Cerebellar nuclear complex (tissue), 1 donor: ENCODE data around the gene NADSYN1.

Experiments used
- DNase-seq, 2 experiments: peaks; one replicate each; lab custom pipeline; 2025; lab: John Stamatoyannopoulos, UW

The NADSYN1 gene

DNA sequence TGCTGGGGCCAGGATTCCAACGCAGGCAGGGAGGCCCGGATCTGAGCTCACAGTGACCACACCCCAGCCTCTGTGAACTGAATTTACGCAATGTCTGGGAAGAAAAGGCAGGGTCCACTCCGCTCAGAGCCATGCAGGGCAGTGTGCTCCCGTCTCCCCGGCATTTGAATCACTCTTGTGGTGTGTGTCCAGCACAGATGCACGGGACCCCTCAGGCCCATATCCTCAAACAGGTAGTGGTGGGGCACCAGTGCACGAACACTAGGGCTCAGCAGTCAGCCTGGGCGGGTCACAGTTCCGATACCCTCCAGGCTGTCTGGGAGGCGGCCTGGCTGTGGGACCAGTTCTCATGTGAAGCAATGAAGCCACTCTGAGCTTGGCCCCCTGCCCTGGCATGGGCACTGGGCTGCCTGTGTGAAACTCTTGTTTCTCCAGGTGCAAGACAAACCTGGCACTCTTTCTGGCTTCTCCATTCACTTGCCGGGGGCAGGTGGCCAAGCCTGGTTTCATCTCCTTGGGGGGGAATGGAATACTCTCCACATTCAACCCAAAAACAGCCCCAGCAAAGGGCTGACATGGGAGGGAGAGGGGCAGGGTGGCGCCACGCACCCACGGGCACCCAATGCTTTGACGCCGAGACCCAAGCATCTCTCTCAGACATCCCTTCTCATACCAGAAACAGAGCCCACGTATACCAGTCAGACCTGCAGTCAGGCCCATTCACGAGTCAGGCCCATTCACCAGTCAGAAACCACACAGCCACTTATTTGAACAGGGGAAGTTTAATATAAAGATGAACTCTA lies 19.2 kb upstream of the NADSYN1 start:
- DNase-seq, result no peak

- DNase-seq, result no peak
Observed at GRCh38 chr11:71434576-71435130, 18.4 kb upstream of the NADSYN1 start.

DNA sequence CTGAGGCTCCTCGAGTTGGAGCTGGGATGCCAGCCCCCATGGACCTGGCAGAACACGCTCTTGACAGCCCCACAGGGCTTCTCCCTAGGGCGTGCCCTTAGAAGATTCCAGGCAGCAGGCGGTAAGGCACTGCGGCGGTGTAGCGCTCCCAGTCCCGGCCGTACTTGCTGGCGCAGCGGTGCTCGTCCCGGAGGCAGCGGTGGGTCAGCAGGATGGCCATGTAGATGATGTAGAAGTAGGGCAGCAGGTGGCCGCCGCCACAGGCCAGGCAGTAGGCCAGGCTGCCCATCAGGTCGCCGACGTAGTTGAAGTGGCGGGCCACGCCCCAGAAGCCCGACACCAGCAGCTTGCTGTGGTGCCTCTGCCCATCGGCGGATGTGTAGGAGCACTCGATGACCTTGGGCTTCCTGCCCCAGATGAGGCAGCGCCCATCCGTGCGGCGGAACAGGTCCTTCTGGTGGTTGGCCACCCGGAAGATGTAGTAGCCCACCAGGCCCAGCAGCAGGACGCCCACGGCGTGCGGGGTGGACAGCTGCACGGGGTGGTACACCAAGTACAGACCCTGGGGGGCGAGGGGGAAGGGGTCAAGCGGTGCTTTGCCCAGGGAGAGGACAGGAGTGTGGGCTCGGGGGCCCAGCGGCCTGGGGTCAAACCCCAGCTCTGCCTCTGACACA lies 17.6 kb upstream of the NADSYN1 start:
- DNase-seq, result no peak

DNA sequence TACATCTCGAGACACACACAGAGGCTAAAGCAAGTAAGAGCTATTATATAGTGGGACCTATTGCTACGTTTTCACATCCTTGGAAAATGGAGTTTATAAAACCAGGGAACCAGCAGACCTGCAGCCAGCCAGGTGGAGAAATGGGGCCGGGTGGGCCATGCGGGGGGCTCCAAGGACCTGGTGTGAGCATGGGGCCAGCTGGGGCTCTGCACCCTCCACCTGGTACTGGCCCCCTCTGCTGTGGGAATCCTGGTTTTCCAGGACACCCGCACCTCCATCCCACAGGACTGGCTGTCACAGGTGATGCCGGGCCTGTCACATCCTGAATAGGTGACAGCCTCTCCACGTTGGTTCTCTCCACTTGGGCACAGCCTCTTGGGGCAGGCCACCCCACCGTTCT lies 16.1 kb upstream of the NADSYN1 start:
- DNase-seq, result no peak

DNA sequence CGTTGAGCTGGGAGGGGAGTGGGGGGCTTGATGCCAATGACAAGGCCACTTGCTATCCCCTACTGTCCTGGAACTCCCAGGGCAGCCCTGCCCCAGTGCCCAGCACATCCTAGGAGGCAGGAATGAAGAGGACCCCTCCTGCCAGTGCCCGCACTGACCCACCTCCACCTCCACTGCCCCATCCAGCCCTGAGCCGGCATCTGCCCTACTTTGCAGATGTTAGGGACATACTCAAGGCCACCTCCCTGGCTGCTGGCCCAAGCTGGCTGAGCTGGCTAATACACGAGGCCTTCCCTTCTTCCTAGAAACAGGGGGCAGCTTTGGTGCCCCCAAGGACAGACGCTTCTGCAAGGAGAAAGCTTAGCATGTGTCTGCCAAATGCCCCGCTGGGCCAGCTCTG lies 15.6 kb upstream of the NADSYN1 start:
- DNase-seq, result no peak

DNA sequence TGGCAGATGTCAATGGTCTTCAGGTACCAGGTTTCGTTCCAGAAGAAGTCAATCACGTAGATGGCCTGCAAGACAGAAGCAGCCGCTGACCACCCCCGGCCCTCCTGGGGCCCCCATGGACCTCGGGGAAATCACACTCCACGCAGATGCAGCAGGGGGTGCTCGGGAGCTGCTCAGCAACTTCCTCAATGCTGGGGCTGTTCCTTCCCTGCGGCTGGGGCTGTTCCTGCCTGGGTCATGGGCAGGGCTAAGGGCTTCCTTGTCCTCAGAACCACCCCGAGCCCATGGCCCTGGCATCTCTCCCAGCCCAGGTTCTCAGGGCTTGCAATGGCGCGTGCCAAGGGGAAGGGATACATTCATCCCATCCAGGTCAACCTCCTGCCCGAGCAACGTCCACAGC lies 15.1 kb upstream of the NADSYN1 start:
- DNase-seq, result no peak

DNA sequence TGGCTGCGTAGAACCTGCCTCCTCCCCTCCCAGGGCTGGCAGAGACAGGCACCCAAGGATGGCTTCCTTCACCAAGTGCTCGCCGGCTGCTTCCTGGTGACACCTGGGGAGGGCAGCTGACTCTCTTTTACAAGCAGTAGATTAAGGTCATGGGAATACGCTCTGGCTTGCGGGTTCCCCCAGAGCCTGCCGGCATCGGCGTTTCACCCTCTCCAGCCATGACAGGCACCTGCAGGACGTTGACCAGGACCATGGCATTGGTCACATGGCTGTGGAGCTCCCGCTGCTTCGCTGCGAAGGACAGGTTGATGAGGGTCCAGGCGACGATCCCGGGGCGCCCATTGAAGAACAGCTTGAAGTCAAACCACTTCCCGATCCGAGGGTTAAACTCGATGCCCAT lies 14.4 kb upstream of the NADSYN1 start:
- no peak for DNase-seq

DNA sequence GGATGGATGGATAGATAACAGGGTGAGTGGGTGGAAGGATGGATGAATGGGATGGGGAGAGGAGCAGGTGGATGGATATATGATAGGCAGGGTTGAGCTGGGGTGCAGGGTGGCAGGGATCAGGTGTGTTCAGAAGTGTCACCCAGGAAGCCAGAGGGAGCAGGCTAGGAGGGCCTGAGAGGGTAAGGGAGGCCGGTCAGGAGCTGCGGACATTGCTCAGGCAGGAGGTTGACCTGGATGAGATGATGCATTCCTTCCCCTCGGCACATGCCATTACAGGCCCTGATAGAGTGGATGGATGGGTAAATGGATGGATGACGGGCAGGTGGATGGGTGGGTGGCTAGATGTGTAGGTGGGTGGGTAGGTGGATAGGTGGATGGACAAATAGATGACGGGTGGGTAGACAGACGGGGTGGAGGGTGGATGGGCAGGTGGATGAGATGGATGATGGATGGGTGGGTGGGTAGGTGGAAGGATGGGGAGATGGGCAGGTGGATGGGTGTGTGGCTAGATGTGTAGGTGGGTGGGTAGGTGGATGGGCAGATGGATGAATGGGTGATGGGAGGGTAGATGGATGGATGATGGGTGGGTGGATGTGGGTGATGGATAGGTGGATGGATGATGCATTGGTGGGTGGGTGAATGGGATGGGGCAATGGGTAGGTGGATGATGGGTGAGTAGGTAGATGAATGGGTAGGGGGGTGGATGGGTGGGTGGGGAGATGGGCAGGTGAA lies 12.8 kb upstream of the NADSYN1 start:
- DNase-seq, result no peak

- DNase-seq, result no peak
Observed at GRCh38 chr11:71441251-71441650, 11.8 kb upstream of the NADSYN1 start.

- DNase-seq, result no peak
Observed at GRCh38 chr11:71442123-71442522, 10.9 kb upstream of the NADSYN1 start.

DNA sequence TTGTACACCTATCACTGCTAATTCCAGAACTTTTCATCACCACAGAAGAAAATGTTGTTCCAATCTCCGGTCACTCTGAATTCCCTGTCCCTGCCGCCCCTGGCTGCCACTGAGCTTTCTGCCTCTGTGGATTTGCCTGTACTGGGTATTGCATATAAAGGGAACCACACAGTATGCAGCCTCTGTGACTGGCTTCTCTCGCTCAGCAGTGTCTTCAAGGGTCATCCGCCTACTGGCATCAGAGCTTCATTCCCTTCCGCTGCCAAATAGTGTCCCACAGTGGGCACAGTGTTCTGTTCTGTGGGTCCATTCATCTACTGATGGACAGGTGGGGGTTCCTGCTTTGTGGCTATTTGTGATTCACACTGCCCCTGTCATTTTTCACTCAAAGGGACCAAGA lies 10.1 kb upstream of the NADSYN1 start:
- DNase-seq, result no peak

GRCh38 chr11:71443736-71444445 lies 9.1 kb upstream of the NADSYN1 start:
- DNase-seq, result no peak

DNA sequence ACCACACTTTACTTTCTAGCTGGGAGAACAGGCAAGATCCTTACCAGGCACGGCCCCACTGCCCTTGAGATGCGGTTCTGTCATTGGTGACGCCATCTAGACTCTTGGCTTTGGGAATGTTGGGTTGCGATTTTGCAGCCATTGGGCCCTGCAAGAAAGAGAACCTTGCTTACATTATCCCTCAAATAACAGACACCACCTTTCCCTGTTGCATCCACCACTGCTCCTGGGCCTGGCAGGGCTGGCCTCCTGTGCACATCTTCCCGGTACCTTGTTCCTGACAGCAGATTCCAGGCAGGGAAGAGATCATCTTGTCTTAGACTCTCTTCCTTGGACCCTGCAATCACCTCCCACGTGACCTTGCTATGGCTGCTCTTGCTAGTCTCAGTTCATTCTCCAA lies 8.2 kb upstream of the NADSYN1 start:
- no peak for DNase-seq

DNA sequence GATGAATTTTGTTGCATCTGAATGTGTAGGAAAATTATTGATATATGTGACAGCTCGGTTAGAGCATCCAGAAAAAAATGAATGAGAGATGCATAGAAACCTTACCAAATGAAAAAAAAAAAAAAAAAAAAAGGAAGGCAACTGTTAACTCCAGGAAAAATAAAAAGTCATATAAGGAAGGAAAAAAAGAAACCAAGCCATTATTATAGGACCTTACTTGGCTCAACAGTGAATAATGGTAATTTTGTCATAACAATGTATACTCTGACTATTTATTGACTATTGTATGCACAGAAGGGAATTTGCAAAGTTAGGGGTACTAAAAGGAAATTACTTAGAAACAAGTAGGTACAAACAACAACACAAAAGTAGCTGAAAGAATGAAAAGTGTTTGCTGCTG lies 6.9 kb upstream of the NADSYN1 start:
- no peak for DNase-seq

- DNase-seq, result no peak
Observed at GRCh38 chr11:71446942-71447688, 5.9 kb upstream of the NADSYN1 start.

DNA sequence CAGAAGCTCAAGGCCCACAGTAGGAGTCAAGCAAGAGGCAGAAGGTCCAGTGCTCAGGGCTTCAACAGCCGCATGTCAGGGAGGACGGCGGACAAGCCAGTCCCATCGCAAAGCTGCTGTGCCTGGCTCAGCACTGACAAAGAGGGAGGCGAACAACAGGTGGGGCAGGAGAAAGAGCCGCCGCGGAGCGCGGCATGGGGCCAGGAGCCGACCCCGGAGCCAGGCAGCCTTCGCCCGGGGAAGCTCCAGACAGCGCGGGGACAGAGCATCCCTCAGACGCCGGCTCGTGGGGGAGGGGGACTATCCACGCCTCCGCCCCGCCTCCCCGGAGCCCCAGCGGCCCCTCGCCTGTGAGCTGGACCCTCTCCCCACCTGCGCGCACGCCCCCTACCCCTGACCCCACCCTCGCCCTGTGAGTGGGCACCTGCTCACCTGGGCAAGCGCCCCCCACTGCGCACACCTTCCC lies 5.2 kb upstream of the NADSYN1 start:
- DNase-seq, result no peak

- peak; percentile 22 to 80 for DNase-seq
Observed at GRCh38 chr11:71448257-71449171, 4.5 kb upstream of the NADSYN1 start, which contains the start of gene DHCR7. Gene DHCR7 (minus strand): TSS chr11:71448393. CDS start chr11:71444952, 3,441 bp downstream.

- DNase-seq, result no peak
Observed at GRCh38 chr11:71449596-71449995, 3.4 kb upstream of the NADSYN1 start.

DNA sequence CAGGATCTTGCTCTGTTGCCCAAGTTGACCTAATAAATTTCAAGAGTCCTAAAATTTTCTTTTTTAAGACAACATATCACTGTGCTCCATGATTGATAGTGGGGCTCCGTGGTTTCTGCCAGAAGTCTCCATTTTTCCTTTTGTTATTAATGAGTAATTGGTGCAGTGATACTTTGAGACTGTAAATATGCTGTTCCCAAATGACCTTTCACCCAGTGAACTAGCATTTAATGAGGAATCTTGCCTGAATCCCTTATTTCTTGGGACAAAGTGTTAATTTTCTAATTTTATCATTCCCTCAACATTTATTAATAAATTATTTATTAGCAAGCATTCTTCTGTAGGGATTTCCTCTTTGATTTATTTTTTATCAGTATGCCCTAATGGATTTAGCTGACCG lies 2.5 kb upstream of the NADSYN1 start:
- no peak for DNase-seq

DNA sequence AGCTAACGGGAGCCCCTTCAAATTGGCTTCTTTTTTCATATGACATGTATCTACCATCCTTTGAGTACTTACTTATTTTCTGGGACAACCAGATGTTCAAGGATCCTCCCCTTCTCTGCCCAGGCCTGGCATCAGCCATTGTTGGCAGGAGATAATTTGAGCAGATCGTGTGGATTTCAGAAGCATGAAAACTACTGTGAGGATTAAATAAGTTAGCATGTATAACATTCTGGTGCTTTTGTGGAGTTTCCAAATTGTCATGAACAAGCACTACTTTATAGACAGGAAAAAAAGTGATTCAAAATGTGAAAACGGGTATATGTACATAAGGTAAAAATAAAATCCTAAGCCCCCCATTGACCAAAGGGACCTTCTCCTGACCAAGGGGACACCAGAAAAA lies 2.1 kb upstream of the NADSYN1 start:
- DNase-seq, result no peak
